ENCODE data around the gene HSPB7.
"Not testable (repeated sequence)": the region's sequence is repeated elsewhere in the genome, so short reads cannot be mapped to it uniquely, and the experiment has no call there.

DNA sequence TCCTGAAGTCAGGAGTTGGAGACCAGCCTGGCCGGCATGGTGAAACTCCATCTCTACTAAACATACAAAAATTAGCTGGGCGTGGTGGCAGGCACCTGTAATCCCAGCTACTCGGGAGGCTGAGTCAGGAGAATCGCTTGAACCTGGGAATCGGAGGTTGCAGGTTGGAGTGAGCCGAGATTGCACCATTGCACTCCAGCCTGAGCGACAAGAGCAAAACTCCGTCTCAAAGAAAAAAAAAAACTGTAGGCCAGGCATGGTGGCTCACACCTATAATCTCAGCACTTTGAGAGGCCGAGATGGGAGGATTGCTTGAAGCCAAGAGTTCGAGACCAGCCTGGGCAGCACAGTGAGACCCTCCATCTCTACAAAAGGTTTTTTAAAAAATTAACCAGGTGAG lies 16.6 kb downstream of the HSPB7 start:
- TF ChIP-seq CTCF, POLR2A (IDR thresholded peaks at IDR 0.05): not testable (repeated sequence)
